Caco-2 (cell line): Measurements from ENCODE around the gene KDM6B. TPM values are rescaled to one million over a fixed set of nuclear protein-coding genes. Genes with fewer than 3 reads are reported as not detected.

Experiments used
- BruUV-seq: library from RNA; stranded (reverse); fragments of 400-500 nt; replicated peaks from 2 replicates; lab custom pipeline; 2021; lab: Mats Ljungman, UMichigan
- CTCF ChIA-PET: fragments of 300-600 bp; sonication (Branson Sonifier 250); formaldehyde crosslinking; loops from one replicate; lab custom pipeline; 2022; ENCODE audit warnings: antibody characterized with exemption; lab: Charles Lee
- POLR2A ChIA-PET: fragments of 300-600 bp; sonication (Branson Sonifier 250); formaldehyde crosslinking; loops from one replicate; lab custom pipeline; 2022; ENCODE audit warnings: antibody characterized with exemption; lab: Charles Lee
- DNase-seq, 2 experiments: peaks; one replicate each; pipeline versions ENCODE4 v3.0.0 to v3.0.0-alpha.2; 2020 to 2022
- H3K27me3 ChIP-seq: replicated peaks from 2 replicates; pipeline ENCODE4 v1.6.0; 2011; ENCODE audit warnings: low read length; ENCODE audit not compliant: control insufficient read depth, insufficient read depth
- H3K36me3 ChIP-seq: 2 replicates; pipeline ENCODE4 v1.5.1; 2011; ENCODE audit warnings: low read length; ENCODE audit not compliant: control insufficient read depth, insufficient read depth
- H3K4me1 ChIP-seq: fragments of 250-450 bp; sonication (Bioruptor Pico); 2 replicates; pipeline ENCODE4 v1.5.1; 2020; ENCODE audit warnings: mild to moderate bottlenecking
- H3K4me3 ChIP-seq: 2 replicates; pipeline ENCODE4 v1.5.1; 2011; ENCODE audit warnings: low read depth, mild to moderate bottlenecking, control low read depth, low read length
- H3K9me3 ChIP-seq: fragments of 250-450 bp; sonication (Bioruptor Pico); 2 replicates; pipeline ENCODE4 v1.5.1; 2020; ENCODE audit warnings: mild to moderate bottlenecking, moderate library complexity
- H3K27ac Mint-ChIP-seq: one replicate; pipeline ENCODE4 v1.8.0; 2022; ENCODE audit warnings: mixed read lengths; ENCODE audit not compliant: unreplicated experiment
- H3K27me3 Mint-ChIP-seq: one replicate; pipeline ENCODE4 v1.8.0; 2022; ENCODE audit warnings: mixed read lengths; ENCODE audit not compliant: insufficient read depth, unreplicated experiment
- H3K36me3 Mint-ChIP-seq: one replicate; pipeline ENCODE4 v1.8.0; 2022; ENCODE audit warnings: mild to moderate bottlenecking, mixed read lengths; ENCODE audit not compliant: insufficient read depth, unreplicated experiment
- H3K4me1 Mint-ChIP-seq: one replicate; pipeline ENCODE4 v1.8.0; 2022; ENCODE audit warnings: low read depth, mixed read lengths; ENCODE audit not compliant: unreplicated experiment
- H3K4me3 Mint-ChIP-seq: one replicate; pipeline ENCODE4 v1.8.0; 2022; ENCODE audit warnings: mild to moderate bottlenecking, moderate library complexity, mixed read lengths; ENCODE audit not compliant: unreplicated experiment
- H3K9me3 Mint-ChIP-seq: one replicate; pipeline ENCODE4 v1.8.0; 2022; ENCODE audit warnings: mixed read lengths; ENCODE audit not compliant: unreplicated experiment
- CTCF ChIP-seq, 2 experiments: fragments of 200-600 bp in 1 of 2; IDR thresholded peaks; 1 replicate in 1 of 2; 2 replicates in 1 of 2; pipeline versions ENCODE4 v1.5.1 to v1.8.0; 2011 to 2022; ENCODE audit warnings: antibody characterized with exemption in 1 of 2, control low read depth in 1 of 2, inconsistent platforms in 1 of 2, low read depth in 1 of 2, low read length in 1 of 2, mild to moderate bottlenecking in 1 of 2, moderate library complexity in 1 of 2; ENCODE audit not compliant: insufficient read depth in 1 of 2, severe bottlenecking in 1 of 2, unreplicated experiment in 1 of 2
- intact Hi-C: fragments of 100-400 bp; cut with micrococcal nuclease; formaldehyde crosslinking; loops from one replicate; pipeline ENCODE4 v1.10.0; 2022; ENCODE audit not compliant: unreplicated experiment
- total RNA-seq: library from RNA; stranded (reverse); gene quantifications from 2 replicates; pipeline ENCODE4 v1.2.3, GENCODE V29; 2022

The KDM6B gene
- total RNA-seq, 1 experiment from 2014 or later = 27.9 TPM

- H3K9me3 ChIP-seq = no peaks in the 10 kb centered on the region
- H3K27ac Mint-ChIP-seq = no peak overlapping the region
- intact Hi-C loops = loop anchor here (2.0 kb wide), 1 partner anchor 13 kb away; no protein-coding TSS in a partner anchor
- CTCF ChIA-PET = interaction anchor here (0.9 to 1.5 kb wide), 8 partner anchors 14 to 169 kb away, joined by 3 to 8 read pairs (median 5); partner anchors contain the start of genes CNTROB, KDM6B, TP53 and TRAPPC1
- peak overlapping the region; percentile 49 for H3K4me3 ChIP-seq
- H3K27me3 Mint-ChIP-seq = no peaks in the 10 kb centered on the region
- no peaks in the 10 kb centered on the region for H3K9me3 Mint-ChIP-seq
- DNase-seq = no peak
- no peaks in the 10 kb centered on the region; the same call in 1 of the 2 replicates for H3K36me3 ChIP-seq
- TF ChIP-seq CTCF (IDR thresholded peaks at IDR 0.05; ENCODE audit: insufficient read depth in 1 of 2, low read depth in 1 of 2, low read length in 1 of 2, severe bottlenecking in 1 of 2, unreplicated experiment in 1 of 2) = no peak
- POLR2A ChIA-PET = interaction anchor here (0.6 to 1.5 kb wide), 7 partner anchors 12 to 200 kb away, joined by 3 to 27 read pairs (median 4); partner anchors contain the start of genes KDM6B, RNF227 and TP53
- no peak overlapping the region for H3K4me3 Mint-ChIP-seq
- peaks cover 40% of the 10 kb centered on the region for H3K36me3 Mint-ChIP-seq
- peaks cover 5% of the 10 kb centered on the region for H3K4me1 Mint-ChIP-seq
- no peaks in the 10 kb centered on the region for H3K27me3 ChIP-seq
- BruUV-seq = no TSS peak
- no peaks in the 10 kb centered on the region for H3K4me1 ChIP-seq
Observed at GRCh38 chr17:7856011-7856810, 22.2 kb downstream of the KDM6B start.

- H3K4me1 Mint-ChIP-seq = peaks cover 5% of the 10 kb centered on the region
- Histone ChIP-seq H3K4me1 (no peaks in the 10 kb centered on the region), H3K27me3 (no peaks in the 10 kb centered on the region), H3K4me3 (peak within 1 kb of the TSS; percentile 49), H3K36me3 (no peaks in the 10 kb centered on the region), H3K9me3 (no peaks in the 10 kb centered on the region)
- TF ChIP-seq CTCF (IDR thresholded peaks at IDR 0.05; ENCODE audit: insufficient read depth in 1 of 2, low read depth in 1 of 2, low read length in 1 of 2, severe bottlenecking in 1 of 2, unreplicated experiment in 1 of 2) = peak in 1 of 2 experiments; percentile 40
- H3K4me3 Mint-ChIP-seq = no peak within 1 kb of the TSS
- no peak within 1 kb of the TSS for H3K27ac Mint-ChIP-seq
- DNase-seq = peak; percentile 89 to 96
- CTCF ChIA-PET = interaction anchor here (0.5 to 1.5 kb wide), 20 partner anchors 12 to 206 kb away, joined by 3 to 8 read pairs (median 4); partner anchors contain the start of genes ATP1B2, CNTROB, KDM6B and TP53
- POLR2A ChIA-PET = interaction anchor here (0.6 to 1.5 kb wide), 9 partner anchors 13 to 242 kb away, joined by 3 to 27 read pairs (median 4); partner anchors contain the start of genes KDM6B, RNF227 and TP53
- BruUV-seq = TSS peak; percentile 89
- H3K9me3 Mint-ChIP-seq = no peaks in the 10 kb centered on the region
- intact Hi-C loops = loop anchor here (1.0 to 2.0 kb wide), 3 partner anchors 14 to 35 kb away; no protein-coding TSS in a partner anchor
- H3K36me3 Mint-ChIP-seq = peaks cover 32% of the 10 kb centered on the region
- H3K27me3 Mint-ChIP-seq = no peaks in the 10 kb centered on the region
Observed at GRCh38 chr17:7856811-7857712, 23.0 kb downstream of the KDM6B start, which contains the start of gene NAA38. Gene NAA38 (minus strand): TSS chr17:7857559. CDS start chr17:7857463, 96 bp downstream.
